Tibial nerve (tissue), 4 donors: ENCODE data around the gene CACNA1E. TPM values are rescaled to one million over a fixed set of nuclear protein-coding genes. Genes with fewer than 3 reads are reported as not detected.

Source experiments
- DNase-seq, 2 donors: peaks; one replicate each; pipeline ENCODE4 v3.0.0-alpha.2; 2019; ENCODE audit warnings: low spot score in 2 of 2
- H3K27ac ChIP-seq, 4 donors: fragments of 200-600 bp; sonication (generic) in 3 of 4; one replicate each; pipeline ENCODE4 v1.5.1; 2017 to 2019; ENCODE audit warnings: mild to moderate bottlenecking in 1 of 4
- H3K27me3 ChIP-seq, 2 donors: fragments of 200-600 bp; sonication (generic) in 1 of 2; one replicate each; pipeline versions ENCODE4 v1.5.1 to v1.6.0; 2017 to 2019
- H3K36me3 ChIP-seq, 3 donors: fragments of 200-600 bp; sonication (generic); one replicate each; pipeline ENCODE4 v1.5.1; 2018 to 2019
- H3K4me1 ChIP-seq, 4 donors: fragments of 200-600 bp; sonication (generic) in 3 of 4; one replicate each; pipeline ENCODE4 v1.5.1; 2017 to 2019
- H3K4me3 ChIP-seq, 4 donors: fragments of 200-600 bp; sonication (generic) in 3 of 4; one replicate each; pipeline ENCODE4 v1.5.1; 2017 to 2019; ENCODE audit warnings: mild to moderate bottlenecking in 1 of 4, moderate library complexity in 1 of 4
- H3K9me3 ChIP-seq, 4 donors: fragments of 200-600 bp; sonication (generic) in 3 of 4; one replicate each; pipeline ENCODE4 v1.5.1; 2017 to 2019
- EP300 ChIP-seq, 2 donors: sonication (generic); formaldehyde crosslinking; IDR thresholded peaks; one replicate each; pipeline ENCODE4 v1.6.1; 2017; ENCODE audit warnings: antibody characterized with exemption in 2 of 2, mild to moderate bottlenecking in 1 of 2
- POLR2A ChIP-seq, 2 donors: fragments of 450-650 bp; IDR thresholded peaks; one replicate each; pipeline ENCODE4 v1.6.1; 2017; ENCODE audit warnings: antibody characterized with exemption in 2 of 2, mild to moderate bottlenecking in 2 of 2, moderate library complexity in 2 of 2
- WGBS, 2 donors: methylation state at CpG; one replicate each; pipeline ENCODE4 v1.1.5; 2018; 5-methylcytosine and 5-hydroxymethylcytosine counted together
- total RNA-seq, 4 donors: library from RNA; depleted of rRNA; stranded (reverse); fragments of >200 nt; gene quantifications; one replicate each; pipeline ENCODE4 v1.1.0, GENCODE V29; 2016
- TF ChIP-seq, protein P1 (sequence below), 5 experiments: fragments of 200-600 bp in 3 of 5; fragments of 450-650 bp in 2 of 5; sonication (generic) in 3 of 5; IDR thresholded peaks; one replicate each; pipeline ENCODE4 v1.5.1; 2016 to 2019; ENCODE audit warnings: antibody characterized with exemption in 5 of 5, mild to moderate bottlenecking in 3 of 5, moderate library complexity in 2 of 5

Gene CACNA1E
- total RNA-seq, 4 donors from 2014 or later, result not detected

DNA sequence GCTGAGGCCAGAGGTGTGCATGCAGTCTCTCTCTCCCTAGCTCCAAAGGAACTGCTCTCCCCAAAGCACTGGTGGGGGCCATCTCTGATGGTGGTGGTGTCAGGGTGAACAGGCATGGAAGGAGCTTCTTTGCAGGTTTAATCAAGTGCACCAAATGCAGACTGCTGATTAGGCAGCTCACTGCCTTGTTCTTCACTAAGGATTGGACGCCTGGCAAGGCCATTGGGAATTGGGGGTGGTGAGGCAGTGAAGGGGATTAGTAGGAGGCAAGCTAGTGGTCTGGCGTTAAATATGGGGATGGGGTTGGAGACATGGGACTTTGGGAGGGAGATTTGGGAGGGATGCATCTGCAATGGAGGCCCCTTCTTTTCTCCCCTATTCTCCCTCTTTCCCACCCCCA, 1.5 kb downstream of the CACNA1E start:
- H3K9me3 ChIP-seq, result no peaks in the 10 kb centered on the region
- DNase-seq, result no peak
- H3K27me3 ChIP-seq, result peaks cover 0 to 77% of the 10 kb centered on the region in 2 donors
- H3K27ac ChIP-seq, result no peak overlapping the region
- H3K36me3 ChIP-seq, result no peaks in the 10 kb centered on the region
- WGBS, 2 donors, result 58 to 63% methylated on average over 2 of the region's 2 CpGs
- no peak overlapping the region for H3K4me3 ChIP-seq
- TF ChIP-seq, protein P1, sequence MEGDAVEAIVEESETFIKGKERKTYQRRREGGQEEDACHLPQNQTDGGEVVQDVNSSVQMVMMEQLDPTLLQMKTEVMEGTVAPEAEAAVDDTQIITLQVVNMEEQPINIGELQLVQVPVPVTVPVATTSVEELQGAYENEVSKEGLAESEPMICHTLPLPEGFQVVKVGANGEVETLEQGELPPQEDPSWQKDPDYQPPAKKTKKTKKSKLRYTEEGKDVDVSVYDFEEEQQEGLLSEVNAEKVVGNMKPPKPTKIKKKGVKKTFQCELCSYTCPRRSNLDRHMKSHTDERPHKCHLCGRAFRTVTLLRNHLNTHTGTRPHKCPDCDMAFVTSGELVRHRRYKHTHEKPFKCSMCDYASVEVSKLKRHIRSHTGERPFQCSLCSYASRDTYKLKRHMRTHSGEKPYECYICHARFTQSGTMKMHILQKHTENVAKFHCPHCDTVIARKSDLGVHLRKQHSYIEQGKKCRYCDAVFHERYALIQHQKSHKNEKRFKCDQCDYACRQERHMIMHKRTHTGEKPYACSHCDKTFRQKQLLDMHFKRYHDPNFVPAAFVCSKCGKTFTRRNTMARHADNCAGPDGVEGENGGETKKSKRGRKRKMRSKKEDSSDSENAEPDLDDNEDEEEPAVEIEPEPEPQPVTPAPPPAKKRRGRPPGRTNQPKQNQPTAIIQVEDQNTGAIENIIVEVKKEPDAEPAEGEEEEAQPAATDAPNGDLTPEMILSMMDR (IDR thresholded peaks at IDR 0.05), result no peak
- TF ChIP-seq EP300 (IDR thresholded peaks at IDR 0.05), result no peak
- no peak for TF ChIP-seq POLR2A (IDR thresholded peaks at IDR 0.05)
- H3K4me1 ChIP-seq, result peaks cover 0 to 27% (median 0%) of the 10 kb centered on the region in 4 donors

DNA sequence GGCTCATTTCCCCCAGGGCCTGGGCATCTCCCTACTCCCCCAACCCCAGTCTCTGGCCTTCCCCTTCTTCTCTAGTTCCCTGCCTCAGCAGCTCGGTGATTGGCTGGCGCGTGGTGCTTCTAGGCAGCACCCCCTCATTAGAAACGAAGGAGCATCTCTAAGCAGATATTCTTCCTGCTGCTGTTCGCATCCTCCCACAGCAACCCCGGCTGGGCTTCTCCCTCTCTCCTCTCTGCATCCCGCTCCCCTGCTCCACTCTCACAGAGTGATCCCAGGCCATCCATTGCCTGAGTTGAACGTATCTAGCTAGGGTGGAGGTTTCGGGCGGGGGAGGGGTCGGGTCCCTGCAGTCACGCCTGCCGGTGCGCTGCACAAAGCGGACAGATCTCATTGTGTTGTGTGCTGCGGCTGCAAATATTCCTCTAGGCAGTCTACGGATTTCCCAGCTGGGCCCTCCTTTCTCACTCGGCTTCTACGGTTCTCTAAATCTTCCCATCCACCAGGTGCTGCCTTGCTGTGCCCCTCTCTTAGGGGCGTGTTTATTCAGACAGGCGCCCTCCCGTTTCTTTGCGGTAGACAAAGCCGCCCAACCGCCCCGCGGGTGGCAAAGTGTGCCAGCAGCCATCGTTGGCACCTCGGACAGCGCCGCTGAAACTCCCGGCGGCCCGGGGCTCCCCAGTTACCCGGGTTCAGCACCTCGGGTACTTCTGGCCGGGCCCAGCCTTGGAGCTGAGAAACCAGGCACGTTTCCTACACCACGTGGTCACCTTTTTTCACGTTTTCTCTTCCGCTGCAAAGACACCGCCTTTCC, 2.2 kb downstream of the CACNA1E start:
- no peak for DNase-seq
- Histone ChIP-seq H3K4me1 (peaks cover 0 to 29% (median 0%) of the 10 kb centered on the region in 4 donors), H3K4me3 (no peak overlapping the region), H3K27ac (no peak overlapping the region), H3K9me3 (no peaks in the 10 kb centered on the region), H3K36me3 (no peaks in the 10 kb centered on the region), H3K27me3 (peaks cover 0 to 77% of the 10 kb centered on the region in 2 donors)
- 3% methylated on average over 42 of the region's 42 CpGs for WGBS, 2 donors
- TF ChIP-seq POLR2A (IDR thresholded peaks at IDR 0.05) (no peak), EP300 (IDR thresholded peaks at IDR 0.05) (no peak)
- TF ChIP-seq, protein P1 (IDR thresholded peaks at IDR 0.05), result no peak

DNA sequence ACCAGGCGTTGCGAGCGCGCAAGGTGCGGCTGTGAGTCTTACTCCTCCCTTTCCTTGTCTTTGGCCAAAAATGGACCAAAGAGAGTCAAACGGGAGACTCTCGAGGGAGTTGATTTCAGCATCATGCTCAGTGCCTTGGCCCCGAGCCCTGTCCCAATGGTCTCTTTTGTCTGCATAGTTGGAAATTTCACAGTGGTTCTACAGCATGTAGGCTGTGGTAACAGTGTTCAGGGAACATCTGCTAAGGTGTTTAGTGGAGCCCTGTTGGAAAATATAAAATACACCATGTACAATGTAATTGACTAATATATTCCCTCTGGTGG, 2.7 kb downstream of the CACNA1E start:
- WGBS, 2 donors, result 7 to 8% methylated on average over 8 of the region's 8 CpGs
- Histone ChIP-seq H3K27me3 (peaks cover 0 to 73% of the 10 kb centered on the region in 2 donors), H3K4me3 (no peak overlapping the region), H3K4me1 (peaks cover 0 to 34% (median 0%) of the 10 kb centered on the region in 4 donors), H3K9me3 (no peaks in the 10 kb centered on the region), H3K36me3 (no peaks in the 10 kb centered on the region), H3K27ac (no peak overlapping the region)
- TF ChIP-seq POLR2A (IDR thresholded peaks at IDR 0.05), result no peak
- TF ChIP-seq, protein P1 (IDR thresholded peaks at IDR 0.05), result no peak
- no peak for TF ChIP-seq EP300 (IDR thresholded peaks at IDR 0.05)
- DNase-seq, result no peak

DNA sequence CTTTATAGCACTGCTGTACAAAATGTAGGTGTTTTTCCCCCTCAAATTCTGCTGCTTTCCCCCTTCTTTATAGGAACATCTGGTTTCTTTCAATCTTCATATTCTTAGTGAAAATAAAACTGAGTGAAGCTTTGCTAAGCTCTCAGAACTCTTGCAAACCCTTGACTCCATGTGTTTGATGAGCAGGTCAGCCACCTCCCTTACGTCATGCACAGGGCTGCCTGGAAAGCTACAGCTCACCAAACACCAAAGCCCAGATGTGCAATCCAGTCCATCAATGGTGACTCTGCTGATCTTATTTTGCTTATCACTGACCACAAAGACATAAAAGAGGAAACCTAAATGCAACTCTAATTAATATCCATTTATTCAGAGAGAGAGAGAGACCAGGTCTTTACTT, 5.5 kb downstream of the CACNA1E start:
- H3K9me3 ChIP-seq, result no peaks in the 10 kb centered on the region
- peaks cover 0 to 47% of the 10 kb centered on the region in 2 donors for H3K27me3 ChIP-seq
- WGBS, 2 donors, result 68% methylated on average over 1 of the region's 1 CpG
- no peaks in the 10 kb centered on the region for H3K36me3 ChIP-seq
- TF ChIP-seq EP300 (IDR thresholded peaks at IDR 0.05), result no peak
- TF ChIP-seq, protein P1 (IDR thresholded peaks at IDR 0.05), result no peak
- no peak for TF ChIP-seq POLR2A (IDR thresholded peaks at IDR 0.05)
- H3K4me3 ChIP-seq, result no peak overlapping the region
- peaks cover 0 to 26% (median 0%) of the 10 kb centered on the region in 4 donors for H3K4me1 ChIP-seq
- no peak overlapping the region for H3K27ac ChIP-seq
- no peak for DNase-seq

DNA sequence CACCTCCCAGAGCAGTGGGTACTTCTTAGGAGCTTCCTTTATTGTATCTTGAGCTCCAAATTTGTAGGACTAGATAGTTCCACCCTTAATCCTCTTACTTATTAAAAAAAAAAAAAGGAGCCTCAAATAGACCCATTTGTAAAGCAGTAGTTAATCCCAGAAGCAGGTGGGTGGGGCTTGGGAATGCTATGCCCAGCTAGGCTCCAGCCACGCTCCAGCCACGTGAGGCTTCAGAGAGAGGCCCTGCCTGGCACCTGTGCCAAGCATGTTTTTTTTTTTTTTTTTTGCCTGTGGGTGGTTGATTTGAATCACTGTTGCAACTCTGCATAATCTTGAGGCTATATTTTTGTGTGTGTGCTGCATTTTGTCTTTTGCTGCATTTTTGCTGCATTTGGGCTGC, 7.0 kb downstream of the CACNA1E start:
- Histone ChIP-seq H3K27ac (no peak overlapping the region), H3K9me3 (no peaks in the 10 kb centered on the region), H3K4me3 (no peak overlapping the region), H3K4me1 (peaks cover 0 to 26% (median 0%) of the 10 kb centered on the region in 4 donors), H3K36me3 (no peaks in the 10 kb centered on the region), H3K27me3 (peaks cover 0 to 35% of the 10 kb centered on the region in 2 donors)
- WGBS, 2 donors, result 25 to 46% methylated on average over 2 of the region's 2 CpGs
- DNase-seq, result no peak
- TF ChIP-seq, protein P1 (IDR thresholded peaks at IDR 0.05), result no peak
- TF ChIP-seq EP300 (IDR thresholded peaks at IDR 0.05) (no peak), POLR2A (IDR thresholded peaks at IDR 0.05) (no peak)
